ENCODE results near the gene ACP6. TPM values are rescaled to one million over a fixed set of nuclear protein-coding genes. Genes with fewer than 3 reads are reported as not detected.

Gene ACP6
- polyA plus RNA-seq, 3 donors, result 2.0 to 4.1 (median 2.1) TPM

DNA sequence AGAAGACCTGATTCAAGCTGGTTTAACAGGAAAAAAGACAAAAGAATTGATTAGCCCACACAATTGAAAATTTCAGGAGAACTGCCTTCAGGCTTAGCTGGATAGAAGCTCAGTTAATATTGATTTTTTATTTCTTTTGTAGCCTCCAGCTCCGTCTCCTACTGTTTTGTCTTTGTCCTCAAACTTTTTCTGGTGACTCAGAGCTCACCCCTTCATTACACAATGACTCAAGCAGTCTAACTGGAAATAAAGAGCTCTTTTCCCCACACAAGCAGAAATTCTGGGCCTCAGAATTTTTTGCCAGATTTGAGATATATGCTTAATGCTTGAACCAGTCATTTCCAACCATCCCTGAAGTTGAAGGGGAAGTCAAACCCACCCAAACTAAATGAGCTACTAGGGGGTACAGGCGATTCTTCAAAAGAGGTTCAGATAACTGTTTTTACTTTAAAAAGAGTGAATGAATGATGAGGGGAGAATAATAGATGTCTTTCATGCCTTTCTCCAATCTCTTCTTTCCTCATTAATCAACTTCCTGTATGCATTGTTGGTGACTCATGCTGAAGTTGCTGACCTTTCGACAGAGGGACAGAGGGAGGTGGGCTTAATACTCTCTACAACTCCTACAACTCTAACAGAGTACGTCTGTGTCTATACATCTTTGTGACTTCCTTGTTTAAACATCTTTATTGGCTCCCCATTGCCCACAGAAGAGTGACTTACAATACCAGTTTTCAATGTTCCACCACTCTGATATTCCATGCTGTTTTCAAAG, 6.2 kb upstream of the ACP6 start:
- no peaks in the 10 kb centered on the region for H3K4me1 ChIP-seq (ENCODE audit: control insufficient read depth in 1 of 2, insufficient read depth in 2 of 2, low read length in 2 of 2)
- WGBS (ENCODE audit: insufficient coverage), result 100% methylated on average over 1 of the region's 4 CpGs
- H3K27me3 Mint-ChIP-seq (ENCODE audit: low read depth in 3 of 3), result peaks cover 0 to 8% (median 5%) of the 10 kb centered on the region in 3 donors
- H3K9me3 ChIP-seq (replicated peaks in 1 of 2; ENCODE audit: control insufficient read depth in 1 of 2, insufficient read depth in 1 of 2, low read length in 2 of 2), result peaks cover 16 to 27% of the 10 kb centered on the region in 2 donors
- H3K79me2 ChIP-seq (ENCODE audit: insufficient read depth, low read length), result no peaks in the 10 kb centered on the region
- H3K27me3 ChIP-seq (ENCODE audit: control insufficient read depth in 2 of 2, insufficient read depth in 2 of 2, low read length in 2 of 2), result no peaks in the 10 kb centered on the region
- H3K27ac ChIP-seq (ENCODE audit: low read depth in 1 of 2, low read length in 2 of 2), result no peak overlapping the region
- no peaks in the 10 kb centered on the region for H3K4me1 Mint-ChIP-seq
- H3K36me3 Mint-ChIP-seq, result no peaks in the 10 kb centered on the region
- intact Hi-C loops (cut with micrococcal nuclease), result no loop called here
- no peak for TF ChIP-seq CTCF (IDR thresholded peaks at IDR 0.05)
- no peak overlapping the region for H3K4me2 ChIP-seq (replicated peaks; ENCODE audit: extremely low read depth, low read length, poor library complexity, severe bottlenecking)
- DNase-seq, result no peak
- no peak overlapping the region for H3K4me3 Mint-ChIP-seq
- no peak overlapping the region for H3K4me3 ChIP-seq (replicated peaks in 1 of 3; ENCODE audit: low read depth in 2 of 3, low read length in 3 of 3)
- no peak overlapping the region for H3K9ac ChIP-seq (ENCODE audit: insufficient read depth, low read length, poor library complexity, severe bottlenecking)
- no peak overlapping the region for H2AFZ ChIP-seq (ENCODE audit: insufficient read depth, low read depth, low read length, poor library complexity, severe bottlenecking)
- H3K36me3 ChIP-seq (replicated peaks in 1 of 2; ENCODE audit: control insufficient read depth in 1 of 2, insufficient read depth in 2 of 2, low read length in 2 of 2), result no peaks in the 10 kb centered on the region
- H3K9me3 Mint-ChIP-seq, result peaks cover 16 to 42% (median 29%) of the 10 kb centered on the region in 7 donors
- no peaks in the 10 kb centered on the region for H4K20me1 ChIP-seq (ENCODE audit: insufficient read depth, low read length)
- no peak overlapping the region for H3K27ac Mint-ChIP-seq

- no peak for TF ChIP-seq CTCF (IDR thresholded peaks at IDR 0.05)
- DNase-seq, result no peak
- H3K4me3 Mint-ChIP-seq, result no peak overlapping the region
- H3K4me3 ChIP-seq (replicated peaks in 1 of 3; ENCODE audit: low read depth in 2 of 3, low read length in 3 of 3), result no peak overlapping the region
- 70% methylated on average over 2 of the region's 2 CpGs for WGBS (ENCODE audit: insufficient coverage)
- H3K79me2 ChIP-seq (ENCODE audit: insufficient read depth, low read length), result no peaks in the 10 kb centered on the region
- intact Hi-C loops (cut with micrococcal nuclease), result no loop called here
- H3K4me1 ChIP-seq (ENCODE audit: control insufficient read depth in 1 of 2, insufficient read depth in 2 of 2, low read length in 2 of 2), result peaks cover 11 to 16% of the 10 kb centered on the region in 2 donors
- peaks cover 0 to 8% (median 6%) of the 10 kb centered on the region in 3 donors for H3K27me3 Mint-ChIP-seq (ENCODE audit: low read depth in 3 of 3)
- no peak overlapping the region for H3K27ac Mint-ChIP-seq
- no peak overlapping the region for H3K9ac ChIP-seq (ENCODE audit: insufficient read depth, low read length, poor library complexity, severe bottlenecking)
- H3K9me3 ChIP-seq (replicated peaks in 1 of 2; ENCODE audit: control insufficient read depth in 1 of 2, insufficient read depth in 1 of 2, low read length in 2 of 2), result peaks cover 11 to 14% of the 10 kb centered on the region in 2 donors
- no peak overlapping the region for H2AFZ ChIP-seq (ENCODE audit: insufficient read depth, low read depth, low read length, poor library complexity, severe bottlenecking)
- peaks cover 2 to 22% (median 13%) of the 10 kb centered on the region in 7 donors for H3K9me3 Mint-ChIP-seq
- H3K27me3 ChIP-seq (ENCODE audit: control insufficient read depth in 2 of 2, insufficient read depth in 2 of 2, low read length in 2 of 2), result no peaks in the 10 kb centered on the region
- no peak overlapping the region for H3K27ac ChIP-seq (ENCODE audit: low read depth in 1 of 2, low read length in 2 of 2)
- H3K4me2 ChIP-seq (replicated peaks; ENCODE audit: extremely low read depth, low read length, poor library complexity, severe bottlenecking), result no peak overlapping the region
- peaks cover 12% of the 10 kb centered on the region for H3K4me1 Mint-ChIP-seq
- no peaks in the 10 kb centered on the region for H4K20me1 ChIP-seq (ENCODE audit: insufficient read depth, low read length)
- H3K36me3 Mint-ChIP-seq, result no peaks in the 10 kb centered on the region
- H3K36me3 ChIP-seq (replicated peaks in 1 of 2; ENCODE audit: control insufficient read depth in 1 of 2, insufficient read depth in 2 of 2, low read length in 2 of 2), result no peaks in the 10 kb centered on the region
Measured at GRCh38 chr1:147673816-147674215, 3.5 kb upstream of the ACP6 start.
